ENCODE data around the gene ANGPTL2. TPM values are rescaled to one million over a fixed set of nuclear protein-coding genes. Genes with fewer than 3 reads are reported as not detected.

Gene ANGPTL2
- total RNA-seq, 1 experiment from 2014 or later = 5.1 TPM

- H4K20me1 ChIP-seq (ENCODE audit: control insufficient read depth, insufficient read depth, insufficient read length) = no peaks in the 10 kb centered on the region
- H2BK15ac ChIP-seq (ENCODE audit: low read depth, low read length) = no peak overlapping the region
- no peak overlapping the region for H2BK120ac ChIP-seq (ENCODE audit: low read depth, low read length, poor library complexity, severe bottlenecking)
- no peak for DNase-seq
- no peak overlapping the region for H2AK5ac ChIP-seq (ENCODE audit: insufficient read length, low read length)
- no peaks in the 10 kb centered on the region for H3K79me1 ChIP-seq (ENCODE audit: insufficient read depth, low read depth, low read length, poor library complexity, severe bottlenecking)
- no peak overlapping the region for H3K4ac ChIP-seq (ENCODE audit: low read depth, low read length)
- H2BK20ac ChIP-seq (ENCODE audit: low read depth, low read length, poor library complexity, severe bottlenecking) = no peak overlapping the region
- peaks cover 2% of the 10 kb centered on the region; the same call in 1 of the 2 replicates for H3K4me1 ChIP-seq (ENCODE audit: insufficient read depth, low read length)
- no peak for TF ChIP-seq CTCF (conservative IDR thresholded peaks at IDR 0.05)
- no peak overlapping the region for H3K4me2 ChIP-seq (ENCODE audit: insufficient read depth, insufficient read length, low read length)
- no peaks in the 10 kb centered on the region; the same call in 1 of the 2 replicates for H3K27me3 Mint-ChIP-seq (ENCODE audit: low read depth)
- H3K27ac Mint-ChIP-seq = no peak overlapping the region
- H4K91ac ChIP-seq (ENCODE audit: insufficient read length, low read depth, low read length) = no peak overlapping the region
- no peak overlapping the region for H3K56ac ChIP-seq (ENCODE audit: insufficient read length, low read depth, low read length)
- H3K4me1 Mint-ChIP-seq = peaks cover 31 to 41% of the 10 kb centered on the region in 2 experiments
- H3K14ac ChIP-seq (ENCODE audit: insufficient read depth, low read length) = no peak overlapping the region
- WGBS (ENCODE audit: extremely low coverage, insufficient read length, low lambda C conversion rate) = no CpG with 5 or more reads among the region's 2 CpGs
- H3K27ac ChIP-seq (ENCODE audit: insufficient read length, low read depth, low read length) = no peak overlapping the region
- no peak overlapping the region for H2BK5ac ChIP-seq (ENCODE audit: insufficient read length, low read length)
- H3K18ac ChIP-seq (ENCODE audit: insufficient read length, low read depth, low read length) = no peak overlapping the region
- no peak overlapping the region for H2BK12ac ChIP-seq (ENCODE audit: insufficient read length, low read depth, low read length)
- no peak overlapping the region for H3K4me3 Mint-ChIP-seq
- no peaks in the 10 kb centered on the region for H3K79me2 ChIP-seq (ENCODE audit: insufficient read depth, low read length)
- no peak overlapping the region for H3K23ac ChIP-seq (ENCODE audit: insufficient read length, low read depth, low read length)
- H3K9me3 ChIP-seq (ENCODE audit: control insufficient read depth, low read depth, low read length) = no peaks in the 10 kb centered on the region
- H2AFZ ChIP-seq (ENCODE audit: low read length) = no peak overlapping the region
- H3K9ac ChIP-seq (ENCODE audit: extremely low read depth, insufficient read length, low read length) = no peak overlapping the region
- no peaks in the 10 kb centered on the region for H3K27me3 ChIP-seq (ENCODE audit: insufficient read depth, low read length)
- no peak overlapping the region for H4K8ac ChIP-seq (replicated peaks; ENCODE audit: insufficient read length, low read depth, low read length)
- H4K5ac ChIP-seq (ENCODE audit: insufficient read length, low read depth, low read length) = no peak overlapping the region
- no peaks in the 10 kb centered on the region for H3K36me3 Mint-ChIP-seq (ENCODE audit: insufficient read depth in 1 of 3, low read depth in 3 of 3)
- no peaks in the 10 kb centered on the region for H3K23me2 ChIP-seq (ENCODE audit: insufficient read length, low read depth, low read length, poor library complexity, severe bottlenecking)
- no peak overlapping the region for H3T11ph ChIP-seq (ENCODE audit: low read length)
- H3K9me3 Mint-ChIP-seq = no peaks in the 10 kb centered on the region; a peak in 2 of 5 replicates
Measured at GRCh38 chr9:127130235-127130634, 7.8 kb upstream of the ANGPTL2 start.
